Measurements from ENCODE around the gene TEX19.

- TF ChIP-seq CTCF (IDR thresholded peaks at IDR 0.05; ENCODE audit: insufficient read depth, low read length) (no peak), POLR2AphosphoS5 (IDR thresholded peaks at IDR 0.05; ENCODE audit: low read depth) (no peak), REST (IDR thresholded peaks at IDR 0.05; ENCODE audit: insufficient replicate concordance, low read depth) (no peak), SPI1 (IDR thresholded peaks at IDR 0.05; ENCODE audit: borderline replicate concordance, low read depth) (no peak)
Measured at GRCh38 chr17:82394278-82394677, 35.2 kb downstream of the TEX19 start.

All from HL-60 (cell line).